Effector memory CD4-positive, alpha-beta T cell (primary cell): ENCODE measurements around the gene PLEKHJ1.
A peak's percentile ranks its signal among the peaks of the same experiment; 100 is the strongest.

Experiments
- DNase-seq, 3 donors: peaks; one replicate each; pipeline ENCODE4 v3.0.0-alpha.2; 2020
- H3K27ac ChIP-seq: 2 replicates; pipeline ENCODE4 v1.7.0; 2013; ENCODE audit warnings: mild to moderate bottlenecking, low read length, moderate library complexity; ENCODE audit not compliant: insufficient read depth, poor library complexity, severe bottlenecking
- H3K27me3 ChIP-seq: replicated peaks from 2 replicates; pipeline ENCODE4 v1.7.0; 2013; ENCODE audit warnings: mild to moderate bottlenecking, low read length; ENCODE audit not compliant: insufficient read depth, control insufficient read depth, poor library complexity, severe bottlenecking
- H3K36me3 ChIP-seq: 2 replicates; pipeline ENCODE4 v1.7.0; 2013; ENCODE audit warnings: mild to moderate bottlenecking, low read length, moderate library complexity; ENCODE audit not compliant: control insufficient read depth, insufficient read depth
- H3K4me1 ChIP-seq: 2 replicates; pipeline ENCODE4 v1.7.0; 2013; ENCODE audit warnings: low read length, mild to moderate bottlenecking; ENCODE audit not compliant: control insufficient read depth, insufficient read depth, poor library complexity, severe bottlenecking
- H3K4me3 ChIP-seq: 2 replicates; pipeline ENCODE4 v1.7.0; 2013; ENCODE audit warnings: low read length, low read depth, mild to moderate bottlenecking; ENCODE audit not compliant: insufficient read depth, poor library complexity, severe bottlenecking
- H3K9me3 ChIP-seq: 2 replicates; pipeline ENCODE4 v1.7.0; 2013; ENCODE audit warnings: mild to moderate bottlenecking, low read length, moderate library complexity; ENCODE audit not compliant: control insufficient read depth

The PLEKHJ1 gene

GRCh38 chr19:2242092-2242537 is 6.0 kb upstream of the PLEKHJ1 start:
- Histone ChIP-seq H3K27me3 (no peaks in the 10 kb centered on the region), H3K4me1 (peaks cover 46% of the 10 kb centered on the region), H3K9me3 (no peaks in the 10 kb centered on the region), H3K4me3 (no peak overlapping the region), H3K27ac (no peak overlapping the region), H3K36me3 (peaks cover 42% of the 10 kb centered on the region)
- no peak for DNase-seq

- H3K4me3 ChIP-seq: peak overlapping the region; percentile 26
- no peaks in the 10 kb centered on the region for H3K9me3 ChIP-seq
- peak overlapping the region; percentile 72 for H3K27ac ChIP-seq
- H3K4me1 ChIP-seq: peaks cover 48% of the 10 kb centered on the region
- H3K36me3 ChIP-seq: peaks cover 32% of the 10 kb centered on the region
- DNase-seq: no peak
- no peaks in the 10 kb centered on the region for H3K27me3 ChIP-seq
These were observed 5.0 kb upstream of the PLEKHJ1 start for GRCh38 chr19:2240881-2241760.

- Histone ChIP-seq H3K36me3 (peaks cover 21% of the 10 kb centered on the region), H3K4me1 (peaks cover 52% of the 10 kb centered on the region), H3K9me3 (no peaks in the 10 kb centered on the region), H3K27me3 (no peaks in the 10 kb centered on the region), H3K27ac (peak overlapping the region; percentile 72), H3K4me3 (peak overlapping the region; percentile 58)
- peak in 2 of 3 donors; percentile 27 to 30 for DNase-seq
These were observed 3.9 kb upstream of the PLEKHJ1 start for GRCh38 chr19:2239771-2240770.

GRCh38 chr19:2239173-2239572 is 3.0 kb upstream of the PLEKHJ1 start:
- no peaks in the 10 kb centered on the region for H3K9me3 ChIP-seq
- no peak overlapping the region for H3K4me3 ChIP-seq
- peaks cover 58% of the 10 kb centered on the region for H3K4me1 ChIP-seq
- peak overlapping the region; percentile 72 for H3K27ac ChIP-seq
- H3K36me3 ChIP-seq: peaks cover 12% of the 10 kb centered on the region
- DNase-seq: no peak
- H3K27me3 ChIP-seq: no peaks in the 10 kb centered on the region

- Histone ChIP-seq H3K36me3 (peaks cover 6% of the 10 kb centered on the region), H3K4me3 (peak overlapping the region; percentile 77), H3K27me3 (no peaks in the 10 kb centered on the region), H3K9me3 (no peaks in the 10 kb centered on the region), H3K27ac (peak overlapping the region; percentile 96), H3K4me1 (peaks cover 60% of the 10 kb centered on the region)
- no peak for DNase-seq
These were observed 1.7 kb upstream of the PLEKHJ1 start for GRCh38 chr19:2237869-2238153.

- Histone ChIP-seq H3K27me3 (no peaks in the 10 kb centered on the region), H3K36me3 (peaks cover 12% of the 10 kb centered on the region), H3K9me3 (no peaks in the 10 kb centered on the region), H3K4me1 (peaks cover 59% of the 10 kb centered on the region), H3K4me3 (peak overlapping the region; percentile 77), H3K27ac (peak overlapping the region; percentile 96)
- DNase-seq: no peak
These were observed 1.1 kb upstream of the PLEKHJ1 start for GRCh38 chr19:2237051-2237868.

- H3K4me1 ChIP-seq: peaks cover 47% of the 10 kb centered on the region
- H3K9me3 ChIP-seq: no peaks in the 10 kb centered on the region
- H3K4me3 ChIP-seq: peak overlapping the region; percentile 77
- DNase-seq: no peak
- H3K36me3 ChIP-seq: peaks cover 20% of the 10 kb centered on the region
- no peaks in the 10 kb centered on the region for H3K27me3 ChIP-seq
- H3K27ac ChIP-seq: peak overlapping the region; percentile 96
These were observed 140 bp downstream of the PLEKHJ1 start for GRCh38 chr19:2236064-2236313.

- H3K36me3 ChIP-seq: peaks cover 25% of the 10 kb centered on the region
- peak overlapping the region; percentile 77 for H3K4me3 ChIP-seq
- H3K27ac ChIP-seq: peak overlapping the region; percentile 96
- H3K9me3 ChIP-seq: no peaks in the 10 kb centered on the region
- no peak for DNase-seq
- peaks cover 42% of the 10 kb centered on the region for H3K4me1 ChIP-seq
- no peaks in the 10 kb centered on the region for H3K27me3 ChIP-seq
These were observed 607 bp downstream of the PLEKHJ1 start for GRCh38 chr19:2235381-2236063.

- Histone ChIP-seq H3K36me3 (peaks cover 29% of the 10 kb centered on the region), H3K9me3 (no peaks in the 10 kb centered on the region), H3K27me3 (no peaks in the 10 kb centered on the region), H3K4me3 (peak overlapping the region; percentile 77), H3K27ac (peak overlapping the region; percentile 96), H3K4me1 (peaks cover 37% of the 10 kb centered on the region)
- DNase-seq: no peak
These were observed 1.1 kb downstream of the PLEKHJ1 start for GRCh38 chr19:2234996-2235380.
